GM12801 (cell line): ENCODE results near the gene CBARP.

Experiments
- TF ChIP-seq, protein P1 (sequence below): IDR thresholded peaks from one replicate; pipeline ENCODE4 v1.5.1; 2011; ENCODE audit warnings: control low read depth; ENCODE audit not compliant: insufficient read length; ENCODE audit errors: extremely low read depth

CBARP gene

DNA sequence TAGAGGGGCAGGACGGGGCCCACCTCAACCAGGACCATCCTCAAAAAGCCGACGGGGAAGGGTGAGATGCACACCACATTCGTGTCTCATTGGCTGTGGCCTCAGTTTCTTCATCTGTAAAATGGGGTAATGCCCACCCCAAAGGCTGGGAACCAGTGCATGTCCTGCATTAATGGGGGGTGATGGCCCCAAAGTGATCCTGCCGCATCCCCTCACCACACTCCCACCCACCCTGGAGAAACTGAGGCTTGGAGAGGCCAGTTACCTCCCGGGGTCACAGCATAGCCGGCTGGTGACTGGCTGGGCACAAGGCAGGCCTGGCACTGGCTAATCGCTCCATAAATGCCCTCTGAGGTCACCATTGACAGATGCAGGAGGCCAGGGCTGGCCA, 9.9 kb upstream of the CBARP start:
- TF ChIP-seq, protein P1, sequence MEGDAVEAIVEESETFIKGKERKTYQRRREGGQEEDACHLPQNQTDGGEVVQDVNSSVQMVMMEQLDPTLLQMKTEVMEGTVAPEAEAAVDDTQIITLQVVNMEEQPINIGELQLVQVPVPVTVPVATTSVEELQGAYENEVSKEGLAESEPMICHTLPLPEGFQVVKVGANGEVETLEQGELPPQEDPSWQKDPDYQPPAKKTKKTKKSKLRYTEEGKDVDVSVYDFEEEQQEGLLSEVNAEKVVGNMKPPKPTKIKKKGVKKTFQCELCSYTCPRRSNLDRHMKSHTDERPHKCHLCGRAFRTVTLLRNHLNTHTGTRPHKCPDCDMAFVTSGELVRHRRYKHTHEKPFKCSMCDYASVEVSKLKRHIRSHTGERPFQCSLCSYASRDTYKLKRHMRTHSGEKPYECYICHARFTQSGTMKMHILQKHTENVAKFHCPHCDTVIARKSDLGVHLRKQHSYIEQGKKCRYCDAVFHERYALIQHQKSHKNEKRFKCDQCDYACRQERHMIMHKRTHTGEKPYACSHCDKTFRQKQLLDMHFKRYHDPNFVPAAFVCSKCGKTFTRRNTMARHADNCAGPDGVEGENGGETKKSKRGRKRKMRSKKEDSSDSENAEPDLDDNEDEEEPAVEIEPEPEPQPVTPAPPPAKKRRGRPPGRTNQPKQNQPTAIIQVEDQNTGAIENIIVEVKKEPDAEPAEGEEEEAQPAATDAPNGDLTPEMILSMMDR: no peak

DNA sequence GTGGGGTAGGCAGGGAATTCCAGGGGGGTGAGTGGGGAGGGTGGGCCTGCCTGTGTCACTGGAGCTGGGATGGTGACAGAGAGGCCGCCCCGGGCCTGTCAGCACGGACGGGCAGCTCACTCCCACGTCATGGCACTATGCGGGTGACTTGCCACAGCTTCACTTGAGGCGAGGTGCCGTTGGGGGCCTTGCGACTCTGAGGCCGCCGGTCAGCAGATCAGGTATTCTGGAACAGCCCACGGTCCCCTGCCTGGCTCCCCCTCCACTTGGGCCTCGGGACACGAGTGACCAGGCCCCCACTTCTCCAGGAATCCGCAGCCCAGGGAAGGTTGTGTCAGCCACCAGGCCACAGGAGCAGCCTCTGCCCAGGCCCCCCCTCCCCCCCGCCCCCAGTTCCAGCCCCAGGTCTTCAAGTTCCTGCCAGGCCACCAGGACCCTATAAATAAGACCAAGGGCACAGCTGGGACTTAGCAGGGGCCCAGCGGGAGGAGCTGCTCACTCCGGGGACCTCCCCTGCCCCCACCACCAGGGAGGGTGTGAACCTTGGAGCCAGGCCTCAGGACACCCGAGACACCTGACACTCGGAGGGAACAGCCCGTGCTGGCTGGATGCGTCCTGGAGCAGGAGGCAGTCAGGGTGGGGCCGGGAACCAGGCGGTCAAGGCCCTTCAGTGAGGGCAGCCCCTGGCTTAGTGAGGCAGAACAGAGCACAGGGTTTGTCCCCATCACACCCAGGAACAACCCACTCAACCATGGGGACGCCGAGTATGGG, 7.9 kb upstream of the CBARP start:
- TF ChIP-seq, protein P1: no peak

DNA sequence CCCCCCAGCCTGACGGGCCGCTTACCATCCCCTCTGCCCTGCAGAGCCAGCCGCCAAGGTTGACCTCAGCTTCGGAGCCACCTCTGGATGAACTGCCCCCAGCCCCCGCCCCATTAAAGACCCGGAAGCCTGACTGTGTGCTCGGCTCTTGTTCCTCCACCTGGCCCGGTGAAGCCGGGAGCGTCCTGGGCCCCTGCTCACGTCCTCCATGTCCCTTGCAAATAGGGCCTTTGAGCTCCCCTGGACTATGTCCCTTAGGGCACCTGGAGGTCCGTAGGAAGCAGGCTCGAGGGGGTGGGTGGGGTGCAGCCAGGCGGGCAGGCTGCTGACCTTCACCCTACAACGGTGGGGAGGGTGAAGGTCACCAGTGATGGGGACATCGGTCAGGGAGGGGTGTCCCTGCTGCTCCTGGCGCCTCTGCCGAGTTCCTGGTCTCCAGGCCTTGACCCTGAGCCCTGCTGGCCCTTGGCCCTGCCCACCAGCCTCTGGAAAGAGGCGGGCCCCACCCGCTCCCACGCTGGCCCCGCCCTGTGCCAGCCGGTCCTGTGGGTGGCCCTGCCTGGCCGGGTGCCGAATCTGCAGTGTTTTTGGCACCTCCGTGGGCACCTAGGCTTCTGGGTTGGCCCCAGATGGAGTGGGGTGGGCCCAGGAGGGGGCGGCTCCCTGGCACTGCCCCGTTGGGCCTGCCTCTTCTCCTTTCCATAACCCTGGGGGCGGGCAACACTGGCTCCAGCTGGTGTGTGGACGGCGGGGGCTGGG, 7.1 kb upstream of the CBARP start:
- TF ChIP-seq, protein P1: no peak

DNA sequence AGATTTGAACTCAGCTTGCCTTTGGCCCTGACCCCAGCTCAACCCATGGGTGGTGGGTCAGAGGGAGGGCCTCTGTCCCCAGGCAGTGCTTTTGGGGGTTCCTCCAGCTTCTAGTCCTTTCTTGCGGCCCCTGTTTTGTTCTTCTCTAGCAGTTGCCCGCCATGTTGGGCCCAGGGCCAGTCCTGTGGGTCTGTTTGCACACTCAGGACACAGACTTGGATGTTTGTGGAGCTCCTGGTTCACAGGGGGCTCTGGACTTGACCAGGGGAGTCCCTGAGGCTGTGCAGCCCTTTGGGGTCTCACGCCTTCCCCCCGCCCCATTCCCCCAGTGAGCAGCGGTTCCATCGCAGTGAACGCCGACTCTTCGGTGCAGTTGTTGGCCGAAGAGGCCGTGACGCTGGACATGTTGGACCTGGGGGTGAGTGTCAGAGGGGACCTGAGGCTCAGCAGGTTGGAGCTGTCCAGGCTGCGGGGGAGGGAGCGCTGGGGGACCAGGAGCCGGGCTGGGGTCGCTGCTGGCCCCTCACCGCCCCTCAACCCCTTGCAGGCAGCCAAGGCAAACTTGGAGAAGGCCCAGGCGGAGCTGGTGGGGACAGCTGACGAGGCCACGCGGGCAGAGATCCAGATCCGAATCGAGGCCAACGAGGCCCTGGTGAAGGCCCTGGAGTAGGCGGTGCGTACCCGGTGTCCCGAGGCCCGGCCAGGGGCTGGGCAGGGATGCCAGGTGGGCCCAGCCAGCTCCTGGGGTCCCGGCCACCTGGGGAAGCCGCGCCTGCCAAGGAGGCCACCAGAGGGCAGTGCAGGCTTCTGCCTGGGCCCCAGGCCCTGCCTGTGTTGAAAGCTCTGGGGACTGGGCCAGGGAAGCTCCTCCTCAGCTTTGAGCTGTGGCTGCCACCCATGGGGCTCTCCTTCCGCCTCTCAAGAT, 6.2 kb upstream of the CBARP start:
- TF ChIP-seq, protein P1: no peak

DNA sequence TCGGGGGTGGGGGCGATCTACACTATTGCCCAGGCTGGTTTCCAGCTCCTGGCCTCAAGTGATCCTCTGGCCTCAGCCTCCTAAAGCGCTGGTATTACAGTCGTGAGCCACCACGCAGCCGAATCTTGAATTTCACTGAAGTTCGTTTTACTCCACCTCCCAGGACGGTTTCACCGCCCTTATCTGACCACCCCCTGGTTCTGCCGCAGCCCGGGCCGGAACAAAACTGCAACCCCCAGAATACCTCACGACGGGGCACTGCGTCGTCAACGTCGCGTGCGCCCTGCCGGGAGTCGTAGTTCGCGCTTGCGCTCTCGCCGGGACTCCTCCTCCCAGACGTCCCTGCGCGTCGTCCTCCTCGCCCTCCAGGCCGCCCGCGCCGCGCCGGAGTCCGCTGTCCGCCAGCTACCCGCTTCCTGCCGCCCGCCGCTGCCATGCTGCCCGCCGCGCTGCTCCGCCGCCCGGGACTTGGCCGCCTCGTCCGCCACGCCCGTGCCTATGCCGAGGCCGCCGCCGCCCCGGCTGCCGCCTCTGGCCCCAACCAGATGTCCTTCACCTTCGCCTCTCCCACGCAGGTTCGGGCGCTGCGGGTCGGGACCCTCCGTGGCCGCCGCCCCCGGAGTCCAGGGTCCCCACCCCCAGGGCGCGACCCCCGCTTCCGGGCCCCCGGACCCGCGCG, 3.8 kb upstream of the CBARP start, which contains the start of gene ATP5F1D:
Gene ATP5F1D, plus strand, starts transcription at position 335 of the 679 bp plus-strand sequence. Its CDS starts 100 bp downstream, at position 435.
- TF ChIP-seq, protein P1: no peak

DNA sequence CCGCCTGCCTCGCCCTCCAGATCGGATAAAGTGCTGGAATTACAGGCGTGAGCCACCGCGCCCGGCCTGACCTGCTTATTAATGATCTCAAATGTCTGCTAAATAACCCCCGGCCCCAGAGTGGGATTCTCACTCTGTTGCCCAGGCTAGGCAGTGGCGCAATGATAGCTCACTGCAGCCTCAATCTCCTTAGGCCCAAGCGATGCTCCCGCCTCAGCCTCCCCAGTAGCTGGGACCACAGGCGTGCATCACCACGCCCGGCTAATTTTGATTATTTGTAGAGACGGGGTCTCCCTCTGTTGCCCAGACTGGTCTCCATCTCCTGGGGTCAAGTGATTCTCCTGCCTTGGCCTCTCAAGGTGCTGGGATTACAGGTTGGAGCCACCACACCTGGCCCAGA, 3.1 kb upstream of the CBARP start:
- TF ChIP-seq, protein P1: no peak
